Superior temporal gyrus (tissue), 1 donor: ENCODE results near the gene MAPK4.
"Not testable (repeated sequence)": the region's sequence is repeated elsewhere in the genome, so short reads cannot be mapped to it uniquely, and the experiment has no call there.

Experiments used
- DNase-seq: peaks from one replicate; pipeline ENCODE4 v3.0.0-alpha.2; 2016; ENCODE audit errors: extremely low spot score

The MAPK4 gene

DNA sequence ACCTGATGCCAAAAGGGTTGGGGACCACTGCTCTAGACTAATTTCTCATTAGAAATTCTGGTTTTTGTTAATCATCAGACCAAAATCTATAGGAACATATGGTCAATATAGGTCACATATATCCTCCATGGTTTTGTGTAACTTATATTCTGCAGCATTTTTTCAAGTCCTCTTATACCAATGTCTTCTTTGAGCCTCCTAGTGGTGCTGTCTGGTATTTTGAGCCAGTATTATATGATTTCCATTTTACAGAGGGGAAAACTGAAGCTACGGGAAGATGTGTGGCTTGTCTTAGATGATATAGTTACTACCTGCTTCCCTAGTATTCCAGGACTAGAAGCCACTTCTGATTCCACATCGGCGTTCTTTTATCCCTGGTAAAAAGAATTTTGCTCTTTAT is 13.8 kb downstream of the MAPK4 start:
- DNase-seq: no peak

GRCh38 chr18:50578030-50578429 is 18.1 kb downstream of the MAPK4 start:
- DNase-seq: no peak

GRCh38 chr18:50578651-50579050 is 18.8 kb downstream of the MAPK4 start:
- no peak for DNase-seq

DNA sequence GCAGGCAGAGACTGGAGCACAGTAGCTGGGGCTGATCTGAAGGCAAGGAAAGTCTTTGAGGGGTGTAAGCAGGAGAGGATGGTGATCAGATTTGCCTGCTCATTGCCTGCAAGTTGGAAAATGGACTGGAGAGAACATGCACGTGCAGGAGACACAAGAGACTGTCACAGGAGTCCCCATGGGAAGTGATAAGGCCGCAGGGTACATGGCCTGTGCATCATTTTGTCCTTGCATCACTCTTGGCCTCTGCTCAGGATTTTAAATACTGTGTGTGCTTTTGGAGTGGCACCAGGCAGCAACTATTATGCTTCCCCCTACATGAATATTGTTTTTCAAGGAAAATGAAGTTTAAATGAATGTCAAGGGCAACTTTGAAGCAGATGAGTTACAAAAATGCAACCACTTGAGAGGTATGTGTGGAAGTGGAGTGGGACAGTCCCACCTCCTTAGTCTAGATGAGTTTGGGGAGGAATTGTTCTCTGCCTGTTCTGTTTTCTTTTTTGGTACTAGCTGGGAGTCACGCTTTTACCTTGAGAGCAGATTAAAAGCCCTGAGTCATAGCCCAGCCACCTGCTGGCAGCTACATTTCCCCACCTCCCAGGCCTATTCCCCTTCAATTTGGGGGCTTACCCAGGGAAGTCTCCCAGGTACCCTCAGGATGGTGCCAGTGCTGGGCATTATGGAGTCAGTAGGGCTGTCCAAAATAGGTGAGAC is 19.3 kb downstream of the MAPK4 start:
- no peak for DNase-seq

DNA sequence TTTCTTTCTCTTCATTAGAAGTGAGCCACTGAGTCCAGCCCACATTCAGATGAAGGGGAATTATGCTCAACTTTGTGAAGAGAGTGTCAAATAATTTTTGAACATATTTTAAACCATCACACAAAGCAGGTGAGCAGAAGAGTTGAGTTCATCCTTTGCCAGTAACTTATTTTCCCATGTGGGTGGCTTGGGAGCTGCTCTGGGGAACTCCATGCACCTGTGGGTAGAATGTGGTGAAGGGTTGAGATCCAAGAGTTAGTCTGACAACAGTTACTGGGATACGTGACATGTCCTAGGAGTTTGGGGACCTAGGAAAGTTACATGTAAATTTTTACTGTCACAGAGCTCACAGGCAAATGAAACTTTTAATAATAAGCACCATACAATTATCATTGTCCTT is 21.6 kb downstream of the MAPK4 start:
- DNase-seq: no peak

GRCh38 chr18:50582500-50582899 is 22.6 kb downstream of the MAPK4 start:
- no peak for DNase-seq

- DNase-seq: no peak
Observed at GRCh38 chr18:50586710-50587109, 26.8 kb downstream of the MAPK4 start.

DNA sequence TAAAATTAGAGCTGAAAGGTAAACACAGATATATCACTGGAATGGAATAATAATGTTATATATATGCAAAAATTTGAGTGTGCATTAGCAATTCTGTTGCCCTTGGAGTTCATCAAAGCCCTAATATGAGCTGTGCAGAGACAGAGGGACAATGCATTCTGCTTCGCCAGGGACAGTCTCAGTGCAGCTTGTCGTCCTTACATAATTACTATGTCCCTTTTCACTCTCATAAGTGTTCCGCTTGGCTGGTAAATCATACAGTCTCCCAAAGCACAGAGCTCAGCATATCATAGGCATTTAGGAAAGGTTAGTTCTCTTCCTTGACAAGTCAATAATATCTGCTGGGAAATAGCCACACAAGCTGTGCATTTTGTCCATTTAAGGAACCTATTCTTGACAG is 30.7 kb downstream of the MAPK4 start:
- DNase-seq: no peak

GRCh38 chr18:50594012-50594411 is 34.1 kb downstream of the MAPK4 start:
- no peak for DNase-seq

DNA sequence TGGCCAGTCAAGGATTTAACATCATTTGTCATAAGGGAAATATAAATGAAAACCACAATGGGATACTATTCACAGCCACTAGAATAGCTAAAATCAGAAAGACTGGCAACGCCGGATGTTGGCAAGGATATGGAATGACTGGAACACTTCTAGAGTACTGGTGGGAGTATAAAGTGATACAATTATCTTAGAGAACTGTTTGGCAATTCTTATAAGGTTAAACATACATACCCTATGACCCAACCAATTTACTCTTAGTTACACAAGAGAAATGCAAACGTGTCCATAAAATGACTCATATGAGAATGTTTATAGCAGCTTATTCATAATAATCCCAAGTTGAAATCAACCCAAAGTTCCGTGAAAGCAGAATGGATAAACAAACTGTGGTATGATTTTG is 35.1 kb downstream of the MAPK4 start:
- DNase-seq: no peak

GRCh38 chr18:50602466-50602865 is 42.6 kb downstream of the MAPK4 start:
- no peak for DNase-seq

DNA sequence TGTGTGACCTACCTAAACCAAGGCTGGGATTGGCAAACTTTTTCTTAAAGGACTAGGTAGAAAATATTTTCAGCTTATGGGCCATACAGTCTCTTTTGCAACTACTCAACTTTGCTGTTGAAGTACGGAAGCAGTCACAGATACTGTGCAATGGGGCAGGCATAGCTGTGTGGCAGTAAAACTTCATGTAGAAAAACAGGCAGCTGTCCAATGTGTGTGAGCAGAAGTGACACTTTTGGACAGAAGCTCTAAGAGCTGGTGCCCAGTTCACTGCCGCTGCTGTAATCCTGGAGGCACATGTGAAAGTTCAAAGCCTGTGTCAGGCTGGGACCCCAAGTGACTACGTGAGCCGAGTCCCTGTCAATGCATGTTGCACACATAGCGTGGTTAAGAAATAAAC is 46.7 kb downstream of the MAPK4 start:
- DNase-seq: no peak

DNA sequence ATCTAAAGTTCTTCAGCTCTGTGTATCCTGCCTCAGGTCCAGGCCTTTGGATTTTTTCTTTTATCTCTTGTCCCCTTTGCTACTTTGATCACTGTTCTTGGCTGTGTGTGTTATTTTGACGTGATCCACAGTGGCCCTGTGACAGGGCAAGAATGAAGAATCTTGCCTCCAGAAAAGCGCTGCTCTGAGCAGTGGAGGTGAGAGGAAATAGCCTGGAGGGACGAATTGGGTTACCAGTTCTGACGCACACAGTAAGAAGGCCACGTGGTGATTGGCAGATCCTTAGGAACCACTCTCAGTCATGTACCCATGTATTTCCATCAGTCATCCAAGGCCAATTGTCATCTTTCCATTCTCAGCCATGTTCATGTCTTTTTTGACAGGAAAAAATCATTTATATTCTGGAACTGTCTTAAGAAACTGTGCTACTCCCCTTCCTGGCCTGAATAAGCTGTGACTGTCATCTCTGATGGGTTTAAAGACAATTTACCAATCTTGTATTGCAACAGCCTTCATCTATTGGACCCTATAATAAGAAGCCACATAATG is 47.6 kb downstream of the MAPK4 start:
- no peak for DNase-seq

GRCh38 chr18:50609171-50609570 is 49.3 kb downstream of the MAPK4 start:
- DNase-seq: not testable (repeated sequence)

- no peak for DNase-seq
Observed at GRCh38 chr18:50610349-50610748, 50.5 kb downstream of the MAPK4 start.

DNA sequence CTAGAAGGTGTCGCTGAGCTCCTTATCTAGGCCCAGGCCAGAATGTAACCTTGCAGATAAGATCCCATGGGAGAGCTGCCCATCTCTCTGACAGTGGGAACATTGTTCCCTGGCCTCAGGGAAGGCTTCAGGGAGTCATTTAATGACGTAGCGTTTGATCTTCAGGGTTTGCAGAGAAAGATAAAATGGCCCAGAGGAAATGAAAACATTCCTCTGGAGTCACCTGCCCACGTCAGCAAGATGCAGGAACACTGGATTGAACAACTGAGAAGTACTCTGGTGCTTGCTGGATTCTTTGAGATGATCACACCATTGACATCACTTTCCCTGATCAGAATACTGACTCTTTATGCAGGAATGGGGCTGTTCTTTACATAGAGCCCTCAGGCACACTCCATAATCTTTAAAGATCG is 51.6 kb downstream of the MAPK4 start:
- DNase-seq: no peak

DNA sequence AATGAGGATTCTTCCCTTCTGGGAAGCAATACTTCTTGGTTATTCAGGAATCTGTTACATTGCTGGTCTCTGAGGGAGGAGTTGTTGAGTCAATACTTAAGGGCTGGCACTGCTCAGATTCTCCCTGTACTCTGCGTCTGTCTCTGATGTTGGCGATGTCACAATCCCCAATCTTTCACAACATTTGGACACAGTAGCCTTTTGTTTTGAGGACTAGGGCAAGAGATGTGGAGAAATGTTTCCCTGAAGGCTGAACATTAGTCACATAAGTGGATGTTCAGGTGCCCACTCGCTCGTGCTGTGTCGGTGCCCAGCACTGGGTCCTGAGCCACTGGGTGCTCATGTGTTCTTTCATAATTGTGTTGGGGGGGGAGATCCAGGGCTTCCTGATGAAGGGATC is 55.0 kb downstream of the MAPK4 start:
- DNase-seq: no peak

GRCh38 chr18:50616484-50617048 is 56.7 kb downstream of the MAPK4 start:
- DNase-seq: no peak

- no peak for DNase-seq
Observed at GRCh38 chr18:50619861-50620275, 60.0 kb downstream of the MAPK4 start.

DNA sequence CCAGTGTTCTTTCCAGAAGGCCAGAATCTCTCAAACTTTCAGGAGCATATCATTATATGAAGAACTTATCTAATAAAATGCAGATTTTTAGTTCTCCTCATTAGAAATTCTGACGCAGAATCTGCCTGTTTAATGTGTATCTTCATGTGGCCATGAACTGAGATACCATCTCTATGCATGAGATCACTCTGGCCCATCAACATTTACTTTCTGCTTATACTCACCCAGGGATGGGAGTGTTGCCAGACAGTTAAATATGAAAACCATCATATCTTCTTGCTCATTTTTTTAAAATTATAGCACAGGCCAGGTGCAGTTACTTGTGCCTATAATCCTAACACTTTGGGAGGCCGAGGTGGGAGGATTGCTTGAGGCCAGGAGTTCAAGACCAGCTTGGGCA is 60.4 kb downstream of the MAPK4 start:
- DNase-seq: no peak

DNA sequence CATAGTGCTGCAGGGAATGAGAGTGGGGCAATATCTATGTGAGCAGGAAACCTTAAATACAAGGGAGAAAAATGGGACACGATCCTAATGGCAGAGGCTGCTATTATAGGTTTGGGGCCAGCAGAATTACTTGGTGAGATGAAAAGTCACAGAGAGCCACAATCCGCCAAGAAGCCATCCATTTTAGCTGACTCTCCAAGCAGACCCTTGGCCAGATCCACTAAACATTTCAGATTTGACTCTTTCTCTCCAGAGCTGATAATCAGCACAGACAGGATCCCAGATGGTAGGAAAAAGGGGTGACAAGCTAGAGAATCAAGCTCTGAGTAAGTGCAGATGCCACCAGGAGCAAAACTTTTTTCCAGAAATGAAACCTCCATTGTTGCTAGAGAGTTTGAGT is 61.5 kb downstream of the MAPK4 start:
- no peak for DNase-seq

GRCh38 chr18:50622320-50622719 is 62.4 kb downstream of the MAPK4 start:
- no peak for DNase-seq

GRCh38 chr18:50622865-50623393 is 63.0 kb downstream of the MAPK4 start:
- DNase-seq: no peak
